ENCODE data around the gene ATP2A3.

- TF ChIP-seq CTCF (IDR thresholded peaks at IDR 0.05) (no peak), POLR2A (IDR thresholded peaks at IDR 0.05) (no peak), POLR2AphosphoS5 (IDR thresholded peaks at IDR 0.05) (peak in 2 of 4 donors; percentile 20 to 48), EP300 (IDR thresholded peaks at IDR 0.05) (no peak)
These were observed 19.5 kb downstream of the ATP2A3 start for GRCh38 chr17:3944485-3945388.
